HL-60 (cell line): ENCODE results near the gene IL20.

Experiments used
- DNase-seq, 2 experiments: peaks; one replicate each; pipeline ENCODE4 v3.0.0-alpha.2; 2010 to 2020; ENCODE audit warnings: low read depth in 1 of 2, low spot score in 1 of 2
- H3K27ac ChIP-seq: fragments of 250-450 bp; sonication (Bioruptor Pico); replicated peaks from 2 replicates; pipeline ENCODE4 v1.5.1; 2020; ENCODE audit warnings: mild to moderate bottlenecking, moderate library complexity
- H3K27me3 ChIP-seq: fragments of 250-450 bp; sonication (Bioruptor Pico); 2 replicates; pipeline ENCODE4 v1.5.1; 2021; ENCODE audit warnings: mild to moderate bottlenecking, moderate library complexity; ENCODE audit not compliant: insufficient read depth, poor library complexity, severe bottlenecking
- H3K4me3 ChIP-seq: replicated peaks from 2 replicates; pipeline ENCODE4 v1.5.1; 2011; ENCODE audit warnings: mild to moderate bottlenecking, control low read depth, low read length; ENCODE audit not compliant: insufficient read depth
- GABPA ChIP-seq: IDR thresholded peaks from 2 replicates; pipeline ENCODE4 v1.6.1; 2012; ENCODE audit warnings: low read depth
- POLR2AphosphoS5 ChIP-seq: IDR thresholded peaks from 2 replicates; pipeline ENCODE4 v1.6.1; 2012; ENCODE audit warnings: low read depth
- SPI1 ChIP-seq: IDR thresholded peaks from 2 replicates; pipeline ENCODE4 v1.6.1; 2012; ENCODE audit warnings: low read depth, mild to moderate bottlenecking, borderline replicate concordance
- TF ChIP-seq, protein P1 (sequence below): IDR thresholded peaks from 2 replicates; pipeline ENCODE4 v1.6.1; 2012; ENCODE audit warnings: low read depth; ENCODE audit not compliant: insufficient replicate concordance
- TF ChIP-seq, protein P2 (sequence below): IDR thresholded peaks from one replicate; pipeline ENCODE4 v1.5.1; 2011; ENCODE audit warnings: low read length, control low read depth, inconsistent platforms; ENCODE audit not compliant: insufficient read depth

The IL20 gene

DNA sequence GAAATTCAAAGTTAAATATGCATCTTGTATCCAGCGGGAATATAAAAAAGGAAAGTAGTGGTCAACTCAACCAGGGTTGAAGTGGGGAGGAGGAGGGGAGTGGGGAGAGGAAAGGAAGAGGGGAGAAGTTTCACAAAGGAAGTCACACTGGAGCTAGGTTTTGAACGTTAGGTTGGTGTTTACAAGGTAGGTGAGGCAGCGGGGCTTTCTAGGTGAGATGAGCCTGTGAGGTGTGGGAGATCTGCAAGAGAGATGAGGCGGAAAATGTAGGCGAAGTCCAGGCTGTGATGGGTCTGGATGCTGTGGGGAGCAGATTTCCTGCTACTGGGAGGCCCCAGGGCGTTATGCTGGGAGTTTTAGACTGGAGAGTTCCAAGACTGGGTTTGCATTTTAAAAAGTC lies 36.1 kb upstream of the IL20 start:
- TF ChIP-seq SPI1, result no peak
- TF ChIP-seq GABPA, result no peak
- TF ChIP-seq, protein P1, sequence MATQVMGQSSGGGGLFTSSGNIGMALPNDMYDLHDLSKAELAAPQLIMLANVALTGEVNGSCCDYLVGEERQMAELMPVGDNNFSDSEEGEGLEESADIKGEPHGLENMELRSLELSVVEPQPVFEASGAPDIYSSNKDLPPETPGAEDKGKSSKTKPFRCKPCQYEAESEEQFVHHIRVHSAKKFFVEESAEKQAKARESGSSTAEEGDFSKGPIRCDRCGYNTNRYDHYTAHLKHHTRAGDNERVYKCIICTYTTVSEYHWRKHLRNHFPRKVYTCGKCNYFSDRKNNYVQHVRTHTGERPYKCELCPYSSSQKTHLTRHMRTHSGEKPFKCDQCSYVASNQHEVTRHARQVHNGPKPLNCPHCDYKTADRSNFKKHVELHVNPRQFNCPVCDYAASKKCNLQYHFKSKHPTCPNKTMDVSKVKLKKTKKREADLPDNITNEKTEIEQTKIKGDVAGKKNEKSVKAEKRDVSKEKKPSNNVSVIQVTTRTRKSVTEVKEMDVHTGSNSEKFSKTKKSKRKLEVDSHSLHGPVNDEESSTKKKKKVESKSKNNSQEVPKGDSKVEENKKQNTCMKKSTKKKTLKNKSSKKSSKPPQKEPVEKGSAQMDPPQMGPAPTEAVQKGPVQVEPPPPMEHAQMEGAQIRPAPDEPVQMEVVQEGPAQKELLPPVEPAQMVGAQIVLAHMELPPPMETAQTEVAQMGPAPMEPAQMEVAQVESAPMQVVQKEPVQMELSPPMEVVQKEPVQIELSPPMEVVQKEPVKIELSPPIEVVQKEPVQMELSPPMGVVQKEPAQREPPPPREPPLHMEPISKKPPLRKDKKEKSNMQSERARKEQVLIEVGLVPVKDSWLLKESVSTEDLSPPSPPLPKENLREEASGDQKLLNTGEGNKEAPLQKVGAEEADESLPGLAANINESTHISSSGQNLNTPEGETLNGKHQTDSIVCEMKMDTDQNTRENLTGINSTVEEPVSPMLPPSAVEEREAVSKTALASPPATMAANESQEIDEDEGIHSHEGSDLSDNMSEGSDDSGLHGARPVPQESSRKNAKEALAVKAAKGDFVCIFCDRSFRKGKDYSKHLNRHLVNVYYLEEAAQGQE, result no peak
- TF ChIP-seq, protein P2, sequence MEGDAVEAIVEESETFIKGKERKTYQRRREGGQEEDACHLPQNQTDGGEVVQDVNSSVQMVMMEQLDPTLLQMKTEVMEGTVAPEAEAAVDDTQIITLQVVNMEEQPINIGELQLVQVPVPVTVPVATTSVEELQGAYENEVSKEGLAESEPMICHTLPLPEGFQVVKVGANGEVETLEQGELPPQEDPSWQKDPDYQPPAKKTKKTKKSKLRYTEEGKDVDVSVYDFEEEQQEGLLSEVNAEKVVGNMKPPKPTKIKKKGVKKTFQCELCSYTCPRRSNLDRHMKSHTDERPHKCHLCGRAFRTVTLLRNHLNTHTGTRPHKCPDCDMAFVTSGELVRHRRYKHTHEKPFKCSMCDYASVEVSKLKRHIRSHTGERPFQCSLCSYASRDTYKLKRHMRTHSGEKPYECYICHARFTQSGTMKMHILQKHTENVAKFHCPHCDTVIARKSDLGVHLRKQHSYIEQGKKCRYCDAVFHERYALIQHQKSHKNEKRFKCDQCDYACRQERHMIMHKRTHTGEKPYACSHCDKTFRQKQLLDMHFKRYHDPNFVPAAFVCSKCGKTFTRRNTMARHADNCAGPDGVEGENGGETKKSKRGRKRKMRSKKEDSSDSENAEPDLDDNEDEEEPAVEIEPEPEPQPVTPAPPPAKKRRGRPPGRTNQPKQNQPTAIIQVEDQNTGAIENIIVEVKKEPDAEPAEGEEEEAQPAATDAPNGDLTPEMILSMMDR, result no peak
- no peak for TF ChIP-seq POLR2AphosphoS5

DNA sequence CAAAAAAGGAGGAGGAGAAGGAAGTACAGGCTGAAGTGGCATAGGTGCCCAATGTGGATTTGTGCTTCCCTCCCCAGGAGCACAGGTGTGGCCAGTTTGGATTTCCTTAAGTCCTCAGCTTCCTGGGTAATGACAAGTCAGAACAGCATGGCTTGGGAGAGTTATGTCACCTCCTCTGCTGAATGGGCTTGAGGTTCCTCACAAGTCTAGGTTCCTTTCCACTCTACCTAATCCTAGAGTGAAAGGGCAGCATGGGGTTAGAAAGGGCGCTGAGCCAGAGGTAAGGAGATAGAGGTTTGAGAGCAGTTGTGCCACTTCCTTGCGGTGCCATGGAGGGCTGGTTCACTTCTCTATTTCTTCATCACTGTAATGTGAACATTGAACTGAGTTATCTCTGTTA lies 35.5 kb upstream of the IL20 start:
- peak overlapping the region; percentile 6; the same call in 1 of the 2 replicates for H3K27ac ChIP-seq
- peak; percentile 42 to 86 for DNase-seq
- TF ChIP-seq SPI1, result peak; percentile 83; the same call in 1 of the 2 replicates
- TF ChIP-seq GABPA, result no peak

More for the DNA sequence above, 36.1 kb upstream of the IL20 start:
- Histone ChIP-seq H3K27me3 (no peaks in the 10 kb centered on the region), H3K4me3 (no peak overlapping the region), H3K27ac (peak overlapping the region; percentile 6; the same call in 1 of the 2 replicates)
- no peak for DNase-seq

DNA sequence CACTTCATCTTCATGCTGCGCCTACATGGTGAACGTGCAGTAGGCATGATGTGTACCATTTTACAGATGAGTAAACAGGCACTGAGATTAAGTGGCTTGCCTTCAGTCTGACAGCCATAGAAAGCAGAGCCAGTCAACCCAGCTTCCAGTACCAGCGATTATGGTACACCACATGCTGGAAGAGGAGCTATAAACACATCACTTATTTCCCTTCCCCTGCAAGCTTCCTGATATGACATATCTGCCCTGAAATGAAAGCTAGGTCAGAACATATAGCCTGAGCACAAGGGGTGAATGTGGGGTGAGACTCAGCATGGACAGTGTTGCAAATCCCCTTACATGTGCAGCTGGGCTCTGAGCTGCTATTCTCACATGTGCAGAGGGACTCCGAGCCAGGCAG lies 33.8 kb upstream of the IL20 start:
- no peak for DNase-seq
- TF ChIP-seq, protein P1, result no peak
- no peak for TF ChIP-seq SPI1
- TF ChIP-seq, protein P2, result no peak
- no peak for TF ChIP-seq GABPA
- TF ChIP-seq POLR2AphosphoS5, result no peak

More for the DNA sequence above, 35.5 kb upstream of the IL20 start:
- H3K27me3 ChIP-seq, result no peaks in the 10 kb centered on the region
- H3K4me3 ChIP-seq, result no peak overlapping the region

DNA sequence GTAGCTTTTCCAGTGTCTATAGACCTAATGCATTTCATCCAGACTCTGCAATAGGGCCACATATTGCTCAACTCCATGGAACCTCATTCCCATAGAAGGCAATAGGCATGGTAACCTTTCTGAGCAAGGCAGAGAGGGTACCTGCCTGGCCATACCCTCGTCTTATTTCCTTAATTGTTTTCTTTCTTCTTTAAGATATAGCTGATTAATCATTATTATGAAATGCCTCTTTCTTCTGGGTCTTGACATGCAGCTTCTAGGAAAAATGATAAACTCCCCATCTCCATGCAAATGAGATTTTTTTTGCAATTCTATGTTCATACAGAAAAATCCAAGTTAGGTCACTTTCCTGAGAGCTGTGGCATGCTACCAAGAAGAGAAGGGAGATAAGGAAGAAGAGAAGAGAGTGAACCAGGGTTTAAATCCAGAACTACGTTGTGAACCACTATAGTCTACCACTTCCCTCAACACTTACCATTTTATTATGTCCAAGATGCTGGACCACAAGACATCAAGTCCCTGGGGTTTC lies 33.0 kb upstream of the IL20 start:
- Histone ChIP-seq H3K27ac (peak overlapping the region; percentile 21; the same call in 1 of the 2 replicates), H3K4me3 (no peak overlapping the region), H3K27me3 (no peaks in the 10 kb centered on the region)
- no peak for DNase-seq
- TF ChIP-seq, protein P2, result no peak

More for the DNA sequence above, 33.8 kb upstream of the IL20 start:
- no peak overlapping the region for H3K4me3 ChIP-seq
- H3K27me3 ChIP-seq, result no peaks in the 10 kb centered on the region
- H3K27ac ChIP-seq, result no peak overlapping the region
